ENCODE data around the gene ZNF541.
"Not testable (repeated sequence)": the region's sequence is repeated elsewhere in the genome, so short reads cannot be mapped to it uniquely, and the experiment has no call there.

The ZNF541 gene

GRCh38 chr19:47599671-47600245 lies 26.8 kb upstream of the ZNF541 start:
- not testable (repeated sequence) for H3K27ac ChIP-seq (ENCODE audit: insufficient read depth in 1 of 2, low read depth in 1 of 2, low read length in 2 of 2, poor library complexity in 1 of 2, severe bottlenecking in 2 of 2)
- POLR2A ChIA-PET = interaction anchor here (0.5 kb wide), 1 partner anchor 445 kb away, joined by 5 read pairs; no protein-coding TSS in a partner anchor
- CTCF ChIA-PET = interaction anchor here (0.6 kb wide), 1 partner anchor 25 kb away, joined by 3 read pairs; no protein-coding TSS in a partner anchor

GRCh38 chr19:47598407-47599349 lies 25.7 kb upstream of the ZNF541 start:
- ChIA-PET CTCF (interaction anchor here (1.6 kb wide), 1 partner anchor 12 kb away, joined by 4 read pairs; no protein-coding TSS in a partner anchor), POLR2A (no interaction called here)
- Histone ChIP-seq H3K9me3 (ENCODE audit: control extremely low read depth in 1 of 5, control insufficient read depth in 4 of 5, insufficient read depth in 2 of 5, low read depth in 1 of 5, low read length in 4 of 5) (no peaks in the 10 kb centered on the region), H3K4me1 (ENCODE audit: control extremely low read depth in 1 of 4, control insufficient read depth in 4 of 4, insufficient read depth in 4 of 4, low read length in 3 of 4) (peaks cover 0 to 13% (median 4%) of the 10 kb centered on the region in 4 experiments), H3K36me3 (ENCODE audit: control insufficient read depth in 4 of 4, insufficient read depth in 4 of 4, low read length in 3 of 4) (no peaks in the 10 kb centered on the region), H3K27ac (ENCODE audit: insufficient read depth in 1 of 2, low read depth in 1 of 2, low read length in 2 of 2, poor library complexity in 1 of 2, severe bottlenecking in 2 of 2) (no peak overlapping the region), H3K27me3 (replicated peaks in 2 of 5; ENCODE audit: control insufficient read depth in 4 of 5, insufficient read depth in 5 of 5, low read length in 4 of 5) (peaks cover 0 to 14% (median 6%) of the 10 kb centered on the region in 5 experiments), H3K4me3 (ENCODE audit: control insufficient read depth in 1 of 7, extremely low read depth in 1 of 7, insufficient read depth in 4 of 7, low read depth in 2 of 7, low read length in 6 of 7) (no peak overlapping the region)
- WGBS (ENCODE audit: insufficient coverage) = 52% methylated on average over 16 of the region's 21 CpGs
- no peak for DNase-seq

More at GRCh38 chr19:47599671-47600245, 26.8 kb upstream of the ZNF541 start:
- not testable (repeated sequence) for DNase-seq; H3K36me3 ChIP-seq (ENCODE audit: control insufficient read depth in 4 of 4, insufficient read depth in 4 of 4, low read length in 3 of 4); H3K9me3 ChIP-seq (ENCODE audit: control extremely low read depth in 1 of 5, control insufficient read depth in 4 of 5, insufficient read depth in 2 of 5, low read depth in 1 of 5, low read length in 4 of 5)
- Histone ChIP-seq H3K4me1 (ENCODE audit: control extremely low read depth in 1 of 4, control insufficient read depth in 4 of 4, insufficient read depth in 4 of 4, low read length in 3 of 4) (peaks cover 0 to 13% (median 4%) of the 10 kb centered on the region in 4 experiments), H3K4me3 (ENCODE audit: control insufficient read depth in 1 of 7, extremely low read depth in 1 of 7, insufficient read depth in 4 of 7, low read depth in 2 of 7, low read length in 6 of 7) (peak overlapping the region in 6 of 7 experiments; percentile 54 to 92 (median 74)), H3K27me3 (replicated peaks in 2 of 5; ENCODE audit: control insufficient read depth in 4 of 5, insufficient read depth in 5 of 5, low read length in 4 of 5) (peaks cover 0 to 15% (median 6%) of the 10 kb centered on the region in 5 experiments)
- WGBS (ENCODE audit: insufficient coverage) = 29% methylated on average over 18 of the region's 25 CpGs

- POLR2A ChIA-PET = no interaction called here
- H3K4me3 ChIP-seq (ENCODE audit: control insufficient read depth in 1 of 7, extremely low read depth in 1 of 7, insufficient read depth in 4 of 7, low read depth in 2 of 7, low read length in 6 of 7) = no peak overlapping the region
- WGBS (ENCODE audit: insufficient coverage) = 82% methylated on average over 2 of the region's 6 CpGs
These were observed 23.0 kb upstream of the ZNF541 start for GRCh38 chr19:47595944-47596343.

GRCh38 chr19:47593860-47594259 lies 20.9 kb upstream of the ZNF541 start:
- POLR2A ChIA-PET = interaction anchor here (0.6 kb wide), 1 partner anchor 67 kb away, joined by 4 read pairs; no protein-coding TSS in a partner anchor
- Histone ChIP-seq H3K4me1 (ENCODE audit: control extremely low read depth in 1 of 4, control insufficient read depth in 4 of 4, insufficient read depth in 4 of 4, low read length in 3 of 4) (peaks cover 0 to 11% (median 0%) of the 10 kb centered on the region in 4 experiments), H3K27ac (ENCODE audit: insufficient read depth in 1 of 2, low read depth in 1 of 2, low read length in 2 of 2, poor library complexity in 1 of 2, severe bottlenecking in 2 of 2) (no peak overlapping the region), H3K36me3 (ENCODE audit: control insufficient read depth in 4 of 4, insufficient read depth in 4 of 4, low read length in 3 of 4) (no peaks in the 10 kb centered on the region), H3K27me3 (replicated peaks in 2 of 5; ENCODE audit: control insufficient read depth in 4 of 5, insufficient read depth in 5 of 5, low read length in 4 of 5) (peaks cover 0 to 11% (median 4%) of the 10 kb centered on the region in 5 experiments), H3K9me3 (ENCODE audit: control extremely low read depth in 1 of 5, control insufficient read depth in 4 of 5, insufficient read depth in 2 of 5, low read depth in 1 of 5, low read length in 4 of 5) (no peaks in the 10 kb centered on the region), H3K4me3 (ENCODE audit: control insufficient read depth in 1 of 7, extremely low read depth in 1 of 7, insufficient read depth in 4 of 7, low read depth in 2 of 7, low read length in 6 of 7) (no peak overlapping the region)
- 97% methylated on average over 6 of the region's 6 CpGs for WGBS (ENCODE audit: insufficient coverage)
- DNase-seq = no peak
- CTCF ChIA-PET = no interaction called here

More at GRCh38 chr19:47595944-47596343, 23.0 kb upstream of the ZNF541 start:
- CTCF ChIA-PET = interaction anchor here (1.0 kb wide), 1 partner anchor 160 kb away, joined by 3 read pairs; no protein-coding TSS in a partner anchor
- no peak overlapping the region for H3K27ac ChIP-seq (ENCODE audit: insufficient read depth in 1 of 2, low read depth in 1 of 2, low read length in 2 of 2, poor library complexity in 1 of 2, severe bottlenecking in 2 of 2)
- DNase-seq = no peak
- no peaks in the 10 kb centered on the region for H3K9me3 ChIP-seq (ENCODE audit: control extremely low read depth in 1 of 5, control insufficient read depth in 4 of 5, insufficient read depth in 2 of 5, low read depth in 1 of 5, low read length in 4 of 5)
- H3K36me3 ChIP-seq (ENCODE audit: control insufficient read depth in 4 of 4, insufficient read depth in 4 of 4, low read length in 3 of 4) = no peaks in the 10 kb centered on the region
- H3K27me3 ChIP-seq (replicated peaks in 2 of 5; ENCODE audit: control insufficient read depth in 4 of 5, insufficient read depth in 5 of 5, low read length in 4 of 5) = peaks cover 0 to 14% (median 6%) of the 10 kb centered on the region in 5 experiments
- peaks cover 0 to 13% (median 3%) of the 10 kb centered on the region in 4 experiments for H3K4me1 ChIP-seq (ENCODE audit: control extremely low read depth in 1 of 4, control insufficient read depth in 4 of 4, insufficient read depth in 4 of 4, low read length in 3 of 4)

DNA sequence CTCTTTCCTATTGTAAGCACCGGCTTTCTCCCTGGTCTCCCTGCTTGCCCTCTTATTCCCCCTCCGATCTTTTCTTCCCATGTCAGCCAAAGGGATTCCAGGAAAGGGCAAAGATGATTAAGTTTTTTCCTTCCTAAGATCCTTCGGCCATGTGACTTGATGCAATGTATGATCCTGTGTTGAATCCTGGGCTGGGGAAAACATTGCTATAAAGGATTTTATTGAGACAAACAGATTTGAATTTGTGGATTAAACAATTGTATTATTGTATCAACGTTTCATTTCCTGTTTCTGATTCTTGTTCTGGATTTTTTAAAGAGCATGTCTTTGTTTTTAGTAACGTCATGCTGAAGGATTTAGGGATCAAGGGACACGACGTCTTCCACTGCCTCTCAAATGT lies 16.9 kb upstream of the ZNF541 start:
- WGBS (ENCODE audit: insufficient coverage) = 80% methylated on average over 7 of the region's 7 CpGs

GRCh38 chr19:47587295-47587694 lies 14.3 kb upstream of the ZNF541 start:
- Histone ChIP-seq H3K4me1 (ENCODE audit: control extremely low read depth in 1 of 4, control insufficient read depth in 4 of 4, insufficient read depth in 4 of 4, low read length in 3 of 4) (no peaks in the 10 kb centered on the region), H3K4me3 (ENCODE audit: control insufficient read depth in 1 of 7, extremely low read depth in 1 of 7, insufficient read depth in 4 of 7, low read depth in 2 of 7, low read length in 6 of 7) (no peak overlapping the region), H3K9me3 (ENCODE audit: control extremely low read depth in 1 of 5, control insufficient read depth in 4 of 5, insufficient read depth in 2 of 5, low read depth in 1 of 5, low read length in 4 of 5) (peaks cover 0 to 9% (median 5%) of the 10 kb centered on the region in 5 experiments), H3K36me3 (ENCODE audit: control insufficient read depth in 4 of 4, insufficient read depth in 4 of 4, low read length in 3 of 4) (no peaks in the 10 kb centered on the region), H3K27me3 (replicated peaks in 2 of 5; ENCODE audit: control insufficient read depth in 4 of 5, insufficient read depth in 5 of 5, low read length in 4 of 5) (peaks cover 0 to 7% (median 2%) of the 10 kb centered on the region in 5 experiments), H3K27ac (ENCODE audit: insufficient read depth in 1 of 2, low read depth in 1 of 2, low read length in 2 of 2, poor library complexity in 1 of 2, severe bottlenecking in 2 of 2) (no peak overlapping the region)
- POLR2A ChIA-PET = no interaction called here
- WGBS (ENCODE audit: insufficient coverage) = 72% methylated on average over 2 of the region's 4 CpGs
- DNase-seq = no peak
- CTCF ChIA-PET = no interaction called here

More for the DNA sequence above, 16.9 kb upstream of the ZNF541 start:
- Histone ChIP-seq H3K27ac (ENCODE audit: insufficient read depth in 1 of 2, low read depth in 1 of 2, low read length in 2 of 2, poor library complexity in 1 of 2, severe bottlenecking in 2 of 2) (no peak overlapping the region), H3K4me1 (ENCODE audit: control extremely low read depth in 1 of 4, control insufficient read depth in 4 of 4, insufficient read depth in 4 of 4, low read length in 3 of 4) (no peaks in the 10 kb centered on the region), H3K36me3 (ENCODE audit: control insufficient read depth in 4 of 4, insufficient read depth in 4 of 4, low read length in 3 of 4) (no peaks in the 10 kb centered on the region), H3K9me3 (ENCODE audit: control extremely low read depth in 1 of 5, control insufficient read depth in 4 of 5, insufficient read depth in 2 of 5, low read depth in 1 of 5, low read length in 4 of 5) (peaks cover 0 to 9% (median 5%) of the 10 kb centered on the region in 5 experiments), H3K27me3 (replicated peaks in 2 of 5; ENCODE audit: control insufficient read depth in 4 of 5, insufficient read depth in 5 of 5, low read length in 4 of 5) (peaks cover 0 to 4% (median 0%) of the 10 kb centered on the region in 5 experiments), H3K4me3 (ENCODE audit: control insufficient read depth in 1 of 7, extremely low read depth in 1 of 7, insufficient read depth in 4 of 7, low read depth in 2 of 7, low read length in 6 of 7) (no peak overlapping the region)
- ChIA-PET CTCF (no interaction called here), POLR2A (no interaction called here)
- DNase-seq = no peak

Data from common myeloid progenitor, CD34-positive (primary cell).